Measurements from ENCODE around the gene CUBN.

Gene CUBN

DNA sequence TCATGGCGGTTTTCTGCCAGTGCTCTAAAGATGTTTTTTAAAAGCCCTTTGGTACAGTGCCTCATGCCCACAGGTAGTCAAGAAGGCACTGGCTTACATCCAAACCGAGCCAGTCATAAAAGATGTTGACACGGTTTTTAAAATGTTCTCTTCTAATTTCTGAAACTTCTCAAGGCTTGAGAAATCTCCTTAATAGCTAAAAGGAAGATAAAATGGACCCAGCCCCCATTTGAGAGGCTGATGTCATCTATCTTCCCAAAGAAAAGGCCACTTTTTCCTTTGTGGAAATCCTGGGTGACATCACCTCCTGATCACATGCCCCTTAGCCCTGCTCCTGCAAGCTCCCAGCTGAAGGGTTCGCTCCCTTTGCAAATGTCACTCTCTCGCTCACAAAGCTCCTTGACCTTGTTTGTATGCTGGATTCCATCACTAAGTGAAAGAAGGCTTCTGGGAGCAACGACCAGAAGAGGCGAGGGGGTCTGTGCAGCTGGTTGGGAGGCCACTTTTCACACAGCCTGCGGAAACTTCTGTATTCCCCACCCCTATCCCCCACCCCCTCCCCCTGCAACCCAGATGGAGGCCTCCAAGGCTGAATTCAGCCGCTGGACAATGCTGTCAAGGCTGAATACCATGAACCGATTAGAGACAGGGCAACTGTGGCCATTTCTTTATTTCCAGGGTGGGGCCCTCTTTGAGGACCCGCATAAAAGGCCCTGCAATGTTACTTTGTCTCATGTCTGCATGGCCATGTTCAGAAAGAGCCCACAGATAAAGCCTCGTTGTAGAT lies 122.8 kb downstream of the CUBN start:
- peak; percentile 46 for DNase-seq

DNA sequence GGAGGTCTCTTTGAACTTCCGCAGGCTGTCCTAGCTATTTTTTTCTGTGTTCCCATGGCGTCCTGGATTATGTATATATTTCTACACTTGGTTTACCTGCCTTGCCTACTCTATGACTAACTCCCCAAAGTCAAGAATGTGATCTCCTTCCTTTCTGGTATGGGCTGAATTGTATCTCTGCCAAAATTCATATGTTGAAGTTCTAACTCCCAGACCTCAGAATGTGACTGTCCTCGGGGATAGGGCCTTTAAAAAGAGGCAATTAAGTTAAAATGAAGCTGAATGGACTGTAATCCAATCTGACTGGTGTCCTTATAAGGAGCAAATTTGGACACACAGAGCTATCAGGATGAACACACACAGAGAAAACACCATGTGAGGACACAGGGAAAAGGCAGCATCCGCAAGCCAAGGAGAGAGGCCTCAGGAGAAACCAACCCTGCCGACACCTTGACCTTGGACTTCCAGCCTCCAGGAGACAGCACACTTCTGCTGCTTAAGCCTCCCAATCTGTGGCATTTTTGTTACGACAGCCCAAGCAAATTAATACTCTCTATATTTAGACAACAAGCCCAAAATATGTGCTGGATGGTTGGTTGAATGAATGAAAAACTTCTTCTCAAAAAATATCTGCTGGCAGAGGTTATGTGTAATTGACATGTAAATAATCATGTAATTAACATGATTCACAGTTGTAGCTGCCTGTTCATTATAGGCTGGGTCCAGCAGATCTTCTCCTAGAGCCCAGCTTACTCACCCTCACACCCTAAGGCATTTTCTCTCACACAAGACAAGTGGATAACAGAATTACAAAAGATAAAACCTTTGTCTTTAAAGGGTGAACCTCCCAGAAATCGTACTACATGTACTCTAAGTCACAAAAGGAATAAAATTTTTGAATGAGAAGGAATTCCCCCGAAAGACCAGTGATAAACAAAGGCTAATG lies 123.7 kb downstream of the CUBN start:
- DNase-seq: peak; percentile 39

GRCh38 chr10:17004801-17005380 lies 124.7 kb downstream of the CUBN start:
- DNase-seq: no peak

- no peak for DNase-seq
These were observed 125.8 kb downstream of the CUBN start for GRCh38 chr10:17003651-17004286.

GRCh38 chr10:17003151-17003550 lies 126.5 kb downstream of the CUBN start:
- peak; percentile 91 for DNase-seq

- DNase-seq: peak; percentile 76
These were observed 127.5 kb downstream of the CUBN start for GRCh38 chr10:17001961-17002749.

DNA sequence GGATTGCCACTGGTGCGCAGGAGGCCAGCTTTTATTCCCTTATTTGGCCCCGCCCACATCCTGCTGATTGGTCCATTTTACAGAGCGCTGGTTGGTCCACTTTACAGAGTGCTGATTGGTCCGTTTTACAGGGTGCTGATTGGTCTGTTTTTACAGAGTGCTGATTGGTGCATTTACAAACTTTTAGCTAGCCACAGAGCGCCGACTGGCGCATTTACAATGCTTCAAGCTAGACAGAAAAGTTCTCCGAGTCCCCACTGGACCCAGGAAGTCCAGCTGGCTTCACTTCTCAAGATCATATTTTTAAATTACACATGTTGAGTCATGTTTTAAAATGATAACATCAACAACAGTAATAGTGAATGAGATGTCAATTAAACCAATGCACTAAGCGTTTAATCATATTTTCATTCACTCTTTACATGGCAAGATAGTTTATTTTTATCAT lies 128.3 kb downstream of the CUBN start:
- DNase-seq: peak; percentile 34

DNA sequence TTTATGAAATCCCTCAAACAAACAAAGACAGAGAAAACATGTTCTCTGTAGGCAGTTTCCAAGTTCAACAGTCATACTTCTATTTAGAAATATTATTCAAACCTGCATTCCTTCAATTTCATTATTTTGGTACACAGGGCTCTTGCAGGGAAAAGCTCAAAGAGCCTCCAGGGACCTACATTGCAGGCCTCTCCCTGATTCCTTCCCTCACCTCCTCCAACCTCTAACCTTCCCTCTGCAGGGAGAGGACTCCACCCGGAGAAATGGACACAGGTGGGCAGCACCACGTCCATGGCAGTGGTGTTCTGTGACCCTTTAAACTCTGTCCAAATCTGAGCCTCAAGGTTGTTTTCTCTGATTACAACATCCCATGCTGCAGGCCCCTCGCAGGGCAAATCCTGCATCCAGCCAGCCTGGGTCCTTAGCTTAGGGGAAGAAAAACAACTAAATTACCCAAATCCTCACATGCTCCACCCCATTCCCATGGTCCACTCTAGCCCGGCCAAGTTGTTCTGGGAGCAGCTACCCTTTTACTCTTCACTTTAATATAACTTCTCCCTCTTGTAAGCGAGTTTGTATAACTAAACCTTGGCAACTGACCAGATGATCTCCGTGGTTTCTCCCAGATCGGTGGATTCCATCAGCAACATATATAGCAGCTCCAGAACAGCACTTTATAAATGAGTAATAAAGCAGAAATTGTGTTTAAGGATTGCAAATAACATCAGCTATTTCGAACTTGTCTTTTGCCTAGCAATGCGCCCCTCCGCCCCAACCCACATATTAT lies 129.8 kb downstream of the CUBN start:
- peak; percentile 34 for DNase-seq

GRCh38 chr10:16996530-16996964 lies 133.1 kb downstream of the CUBN start:
- DNase-seq: peak; percentile 65

DNA sequence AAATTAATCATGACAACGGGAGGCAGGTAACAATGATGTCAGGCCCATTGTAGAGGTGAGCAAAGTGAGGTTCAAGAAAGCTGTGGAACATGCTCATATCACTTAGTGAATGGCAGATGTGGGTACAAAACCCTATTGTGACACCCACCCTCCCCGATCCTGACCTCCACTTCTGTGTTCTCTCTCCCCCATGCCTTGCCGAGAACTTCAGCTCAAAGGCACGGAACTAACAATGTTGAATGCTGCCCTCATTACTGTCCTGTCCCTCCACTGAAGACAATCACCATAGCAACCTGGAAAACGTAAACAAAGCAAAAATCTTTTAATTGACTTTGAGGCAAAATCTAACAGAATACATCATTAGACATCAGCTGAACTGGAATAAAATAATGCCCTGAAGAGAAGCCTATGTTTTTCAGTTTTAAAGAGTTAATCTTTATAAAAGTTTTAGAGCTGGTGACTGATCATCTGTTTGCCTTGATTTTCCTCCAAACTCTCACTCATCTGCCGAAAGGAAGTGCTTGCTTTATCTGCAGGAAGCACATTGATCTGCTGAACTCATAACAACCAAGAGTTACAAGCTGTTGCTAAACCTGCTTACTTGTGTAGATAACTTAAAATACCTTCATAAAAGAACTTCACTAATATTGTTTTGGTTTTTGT lies 133.6 kb downstream of the CUBN start:
- peak; percentile 41 for DNase-seq

- DNase-seq: no peak
These were observed 136.4 kb downstream of the CUBN start for GRCh38 chr10:16993186-16993585.

- peak; percentile 55 for DNase-seq
These were observed 136.9 kb downstream of the CUBN start for GRCh38 chr10:16992611-16993119.

DNA sequence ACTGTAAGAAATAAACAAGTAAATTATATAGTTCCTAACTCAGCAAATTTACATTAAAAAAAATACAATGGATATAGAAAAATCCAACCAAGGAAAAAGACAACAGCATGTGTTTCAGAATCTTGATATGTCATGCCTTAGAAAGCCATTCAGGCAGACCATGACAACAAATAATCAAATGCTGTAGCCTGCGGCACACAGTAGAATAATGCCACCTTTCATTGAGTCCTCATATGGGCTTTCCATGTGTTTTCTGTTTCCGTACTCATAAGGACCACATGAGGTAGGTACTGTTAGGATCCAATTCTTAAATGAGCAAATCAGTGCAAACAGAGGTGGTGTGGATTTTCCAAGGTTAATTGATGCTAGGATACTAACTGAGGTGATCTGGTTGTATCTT lies 138.6 kb downstream of the CUBN start:
- DNase-seq: no peak

DNA sequence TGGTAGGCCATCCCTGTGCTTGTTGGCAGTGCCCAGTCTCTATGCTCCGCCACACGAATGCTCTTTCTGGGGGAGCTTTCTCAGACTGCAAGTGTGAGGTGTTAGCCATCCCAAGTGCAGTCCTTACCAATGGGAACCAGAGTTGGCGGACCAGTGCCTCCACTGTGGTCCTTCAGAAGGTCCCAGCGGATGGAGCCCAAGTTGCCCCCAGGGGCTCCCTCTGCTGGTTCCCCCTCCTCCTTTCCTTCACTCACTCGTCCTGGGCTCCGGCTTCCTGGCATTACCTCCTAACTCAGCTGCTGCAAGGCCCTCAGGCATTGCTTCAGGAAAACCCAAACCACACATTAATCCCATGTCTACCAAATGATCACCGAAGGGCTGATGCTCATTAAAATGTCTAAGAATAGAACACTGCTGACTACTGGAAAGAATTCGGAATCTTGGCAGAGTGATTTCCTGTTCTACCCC lies 139.8 kb downstream of the CUBN start:
- peak; percentile 75 for DNase-seq

- no peak for DNase-seq
These were observed 140.7 kb downstream of the CUBN start for GRCh38 chr10:16988900-16989299.

GRCh38 chr10:16987976-16988610 lies 141.5 kb downstream of the CUBN start:
- DNase-seq: no peak

GRCh38 chr10:16987206-16987621 lies 142.4 kb downstream of the CUBN start:
- DNase-seq: peak; percentile 79

- DNase-seq: peak; percentile 96
These were observed 143.0 kb downstream of the CUBN start for GRCh38 chr10:16986406-16987205.

DNA sequence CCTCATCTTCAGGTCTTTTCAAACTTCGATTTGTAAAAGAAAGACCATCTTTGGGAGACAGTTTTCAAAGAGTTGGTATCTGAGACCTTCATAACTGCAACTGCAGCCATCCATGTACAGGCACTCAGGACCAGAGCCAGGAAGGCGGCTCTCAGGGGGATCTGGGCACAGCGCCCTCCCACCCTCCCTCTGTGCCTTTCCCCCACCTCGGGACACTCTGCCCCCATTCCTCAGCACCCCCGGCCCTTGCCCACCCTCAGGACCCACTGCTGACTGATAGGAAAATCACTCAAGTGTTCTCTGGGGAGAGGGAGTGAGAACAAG lies 143.6 kb downstream of the CUBN start:
- no peak for DNase-seq
